SIG-M5 treated with dmso at 0.1 percent for 504 hours (cell line): ENCODE measurements around the gene FAM169A.
"Not testable (repeated sequence)": the region's sequence is repeated elsewhere in the genome, so short reads cannot be mapped to it uniquely, and the experiment has no call there.

Experiments
- DNase-seq: peaks from one replicate; lab custom pipeline; 2025; ENCODE audit not compliant: unreplicated experiment; lab: John Stamatoyannopoulos, UW

FAM169A gene

GRCh38 chr5:74801941-74802340 is 64.2 kb downstream of the FAM169A start:
- DNase-seq = no peak

GRCh38 chr5:74801197-74801596 is 65.0 kb downstream of the FAM169A start:
- DNase-seq = no peak

DNA sequence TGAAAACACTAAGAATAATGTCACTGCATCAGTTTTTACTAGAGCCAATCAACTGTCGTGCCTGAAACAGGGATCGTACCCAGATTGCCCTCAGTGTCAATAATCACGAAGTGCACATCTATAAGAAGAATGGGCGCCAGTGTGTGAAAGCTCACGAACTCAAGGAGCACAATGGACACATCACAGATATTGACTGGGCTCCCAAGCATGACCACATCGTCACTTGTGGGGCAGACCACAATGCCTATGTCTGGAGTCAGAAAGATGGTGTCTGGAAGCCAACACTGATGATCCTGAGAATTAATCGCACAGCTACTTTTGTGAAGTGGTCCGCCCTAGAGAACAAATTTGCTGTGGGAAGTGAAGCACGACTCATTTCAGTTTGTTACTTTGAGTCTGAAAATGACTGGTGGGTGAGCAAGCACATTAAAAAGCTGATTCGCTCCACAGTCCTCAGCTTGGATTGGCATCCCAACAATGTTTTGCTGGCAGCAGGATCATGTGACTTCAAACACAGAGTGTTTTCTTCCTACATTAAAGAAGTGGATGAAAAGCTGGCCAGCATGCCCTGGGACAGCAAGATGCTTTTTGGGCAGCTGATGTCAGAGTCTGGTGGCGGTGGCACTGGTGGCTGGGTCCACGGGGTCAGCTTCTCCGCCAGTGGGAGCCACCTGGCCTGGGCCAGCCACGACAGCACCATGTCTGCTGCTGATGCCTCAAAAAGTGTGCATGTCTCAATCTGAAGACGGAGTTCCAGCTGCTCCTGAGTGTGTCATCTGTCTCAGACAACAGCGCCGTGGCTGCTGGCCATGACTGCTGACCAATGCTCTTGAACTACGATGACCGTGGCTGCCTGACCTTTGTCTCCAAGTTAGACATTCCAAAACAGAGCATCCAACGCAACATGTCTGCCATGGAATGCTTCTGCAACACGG is 66.9 kb downstream of the FAM169A start:
- DNase-seq = no peak

DNA sequence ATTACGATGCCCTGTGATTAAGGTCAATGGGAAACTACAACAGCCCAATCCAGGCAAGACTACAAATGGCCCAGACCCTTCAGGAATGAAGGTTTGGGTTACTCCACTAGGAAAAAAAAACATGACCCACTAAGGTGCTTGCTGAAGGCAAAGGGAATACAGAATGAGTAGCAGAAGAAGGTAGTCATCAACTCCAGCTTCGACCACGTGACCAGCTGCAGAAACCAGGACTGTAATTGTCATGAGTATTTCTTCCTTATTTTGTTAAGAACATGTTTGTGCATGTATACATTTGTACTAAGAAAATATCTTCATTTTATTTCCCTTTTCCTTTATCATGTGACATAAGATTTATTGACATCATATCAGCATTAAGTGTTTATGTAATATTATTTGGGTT is 74.5 kb downstream of the FAM169A start:
- not testable (repeated sequence) for DNase-seq

- DNase-seq = no peak
Measured at GRCh38 chr5:74787424-74787823, 78.8 kb downstream of the FAM169A start.

- DNase-seq = no peak
Measured at GRCh38 chr5:74786851-74787250, 79.3 kb downstream of the FAM169A start.

GRCh38 chr5:74778609-74779008 is 87.6 kb downstream of the FAM169A start:
- no peak for DNase-seq

GRCh38 chr5:74772359-74772758 is 93.8 kb downstream of the FAM169A start:
- peak; percentile 28 for DNase-seq

DNA sequence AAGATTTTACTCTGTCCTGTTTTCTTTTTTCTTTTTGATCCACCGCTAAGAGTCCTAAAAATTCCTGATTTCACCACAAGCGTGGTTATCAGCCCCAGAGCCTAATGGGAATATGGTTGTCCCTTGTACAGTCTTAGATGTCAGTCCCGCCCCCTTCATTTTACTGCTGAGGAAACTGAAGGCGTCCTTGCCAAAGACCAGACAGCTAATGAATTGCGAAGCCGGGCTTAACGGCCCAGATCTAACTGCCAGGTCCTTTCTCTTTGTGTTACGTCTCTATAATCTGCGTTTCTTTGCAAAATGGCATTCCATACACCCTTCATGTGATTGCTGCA is 98.6 kb downstream of the FAM169A start:
- DNase-seq = peak; percentile 46

DNA sequence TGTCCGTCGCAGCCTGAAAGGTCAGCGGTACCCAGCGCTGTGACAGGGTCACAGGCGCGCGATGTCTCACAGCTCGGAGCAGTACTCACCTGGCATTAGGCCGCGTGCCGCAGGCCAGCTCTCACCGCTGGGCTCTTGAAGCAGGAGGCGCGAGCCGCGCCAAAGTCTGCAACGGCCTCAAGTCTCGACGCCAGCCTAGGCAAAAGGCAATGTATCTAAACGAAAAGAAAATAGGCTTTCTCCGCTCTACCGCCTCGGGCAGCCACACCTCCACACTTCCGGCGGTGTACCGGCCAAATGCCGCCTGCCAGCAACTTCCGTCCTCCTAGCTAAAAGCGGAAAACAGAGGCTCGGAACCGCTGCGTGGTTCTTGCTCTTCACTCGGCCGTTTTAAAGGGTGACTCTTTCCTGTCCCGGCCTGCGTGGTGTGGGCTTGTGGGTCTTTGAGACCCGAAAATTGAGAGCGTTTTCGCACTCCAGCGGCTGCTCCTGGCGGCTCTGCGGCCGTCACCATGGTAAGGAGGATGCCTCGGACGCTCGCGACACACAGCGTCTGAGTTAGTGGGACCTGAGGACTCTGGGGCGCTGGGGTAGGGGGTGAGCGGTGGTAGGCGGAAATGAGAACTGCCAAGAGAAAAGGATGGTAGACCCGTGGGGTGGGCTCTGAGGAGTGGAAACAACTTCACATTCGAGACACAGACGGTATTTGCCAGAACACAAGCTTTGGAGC is 99.2 kb downstream of the FAM169A start, which contains the start of the genes GFM2 and NSA2:
Gene GFM2 (minus strand): TSS at position 269 of the 730 bp plus-strand sequence. CDS start 3,375 bp downstream, outside the sequence.
Gene NSA2 (plus strand): TSS at position 401 of the 730 bp plus-strand sequence. CDS start 112 bp downstream, at position 513.
- peak; percentile 94 for DNase-seq

GRCh38 chr5:74766418-74766848 is 99.8 kb downstream of the FAM169A start:
- peak; percentile 87 for DNase-seq

GRCh38 chr5:74765929-74766328 is 100.3 kb downstream of the FAM169A start:
- no peak for DNase-seq

- DNase-seq = no peak
Measured at GRCh38 chr5:74765201-74765600, 101.0 kb downstream of the FAM169A start.

- no peak for DNase-seq
Measured at GRCh38 chr5:74763504-74763903, 102.7 kb downstream of the FAM169A start.

- DNase-seq = no peak
Measured at GRCh38 chr5:74762599-74762998, 103.6 kb downstream of the FAM169A start.

GRCh38 chr5:74761241-74761640 is 104.9 kb downstream of the FAM169A start:
- DNase-seq = no peak

GRCh38 chr5:74748742-74749141 is 117.4 kb downstream of the FAM169A start:
- not testable (repeated sequence) for DNase-seq

- no peak for DNase-seq
Measured at GRCh38 chr5:74738406-74738805, 127.8 kb downstream of the FAM169A start.

DNA sequence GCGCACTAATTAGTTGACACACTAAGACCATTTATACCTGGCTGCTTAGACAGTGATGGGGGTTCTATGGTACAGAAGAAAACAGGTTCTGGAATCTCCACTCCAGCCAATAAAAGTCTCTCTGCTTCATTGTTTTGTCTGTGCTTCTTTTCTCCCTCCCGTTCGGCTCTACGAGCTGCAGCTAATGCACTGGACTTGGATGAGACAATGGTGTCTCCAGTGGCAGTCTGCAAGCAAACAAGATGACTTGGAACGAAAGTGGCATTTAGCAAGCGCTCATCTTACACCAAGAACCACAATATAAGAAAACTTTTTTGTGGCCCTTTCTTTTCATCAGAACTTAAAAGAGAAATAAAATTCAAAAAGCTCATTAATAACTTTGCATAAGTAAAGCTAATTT is 129.4 kb downstream of the FAM169A start:
- DNase-seq = no peak
